Measurements from ENCODE around the gene PCDH18. TPM values are rescaled to one million over a fixed set of nuclear protein-coding genes. Genes with fewer than 3 reads are reported as not detected.

PCDH18 gene
- total RNA-seq, 1 experiment from 2014 or later = 28.0 TPM

DNA sequence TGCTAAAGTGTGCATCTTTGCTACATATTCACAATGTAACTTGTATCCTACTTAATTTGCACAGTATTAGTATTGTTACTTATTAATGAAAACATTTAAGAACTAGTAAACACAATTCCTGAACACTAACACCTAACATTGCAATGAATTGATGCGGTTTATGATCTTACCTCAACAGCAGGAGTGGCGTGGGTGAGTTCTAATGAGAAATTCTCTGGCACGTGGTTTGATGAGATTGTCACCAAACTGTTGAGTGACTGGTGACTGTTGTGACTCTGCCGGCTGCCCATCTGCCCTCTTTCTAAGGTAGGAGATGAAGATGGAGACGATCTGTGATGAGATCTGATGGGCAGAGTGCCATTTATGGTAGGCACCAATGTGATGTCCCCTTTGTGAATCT is 2.9 kb downstream of the PCDH18 start (continued):
- no peak for TF ChIP-seq TP53 (CRISPR knock-in tag; IDR thresholded peaks at IDR 0.05)
- TF ChIP-seq SMAD4 (CRISPR knock-in tag; IDR thresholded peaks at IDR 0.05) = no peak
- TF ChIP-seq, protein P1, sequence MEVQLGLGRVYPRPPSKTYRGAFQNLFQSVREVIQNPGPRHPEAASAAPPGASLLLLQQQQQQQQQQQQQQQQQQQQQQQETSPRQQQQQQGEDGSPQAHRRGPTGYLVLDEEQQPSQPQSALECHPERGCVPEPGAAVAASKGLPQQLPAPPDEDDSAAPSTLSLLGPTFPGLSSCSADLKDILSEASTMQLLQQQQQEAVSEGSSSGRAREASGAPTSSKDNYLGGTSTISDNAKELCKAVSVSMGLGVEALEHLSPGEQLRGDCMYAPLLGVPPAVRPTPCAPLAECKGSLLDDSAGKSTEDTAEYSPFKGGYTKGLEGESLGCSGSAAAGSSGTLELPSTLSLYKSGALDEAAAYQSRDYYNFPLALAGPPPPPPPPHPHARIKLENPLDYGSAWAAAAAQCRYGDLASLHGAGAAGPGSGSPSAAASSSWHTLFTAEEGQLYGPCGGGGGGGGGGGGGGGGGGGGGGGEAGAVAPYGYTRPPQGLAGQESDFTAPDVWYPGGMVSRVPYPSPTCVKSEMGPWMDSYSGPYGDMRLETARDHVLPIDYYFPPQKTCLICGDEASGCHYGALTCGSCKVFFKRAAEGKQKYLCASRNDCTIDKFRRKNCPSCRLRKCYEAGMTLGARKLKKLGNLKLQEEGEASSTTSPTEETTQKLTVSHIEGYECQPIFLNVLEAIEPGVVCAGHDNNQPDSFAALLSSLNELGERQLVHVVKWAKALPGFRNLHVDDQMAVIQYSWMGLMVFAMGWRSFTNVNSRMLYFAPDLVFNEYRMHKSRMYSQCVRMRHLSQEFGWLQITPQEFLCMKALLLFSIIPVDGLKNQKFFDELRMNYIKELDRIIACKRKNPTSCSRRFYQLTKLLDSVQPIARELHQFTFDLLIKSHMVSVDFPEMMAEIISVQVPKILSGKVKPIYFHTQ (CRISPR knock-in tag; IDR thresholded peaks at IDR 0.05) = no peak
- TF ChIP-seq, protein P2, sequence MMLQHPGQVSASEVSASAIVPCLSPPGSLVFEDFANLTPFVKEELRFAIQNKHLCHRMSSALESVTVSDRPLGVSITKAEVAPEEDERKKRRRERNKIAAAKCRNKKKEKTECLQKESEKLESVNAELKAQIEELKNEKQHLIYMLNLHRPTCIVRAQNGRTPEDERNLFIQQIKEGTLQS (CRISPR knock-in tag; conservative IDR thresholded peaks at IDR 0.05) = no peak

DNA sequence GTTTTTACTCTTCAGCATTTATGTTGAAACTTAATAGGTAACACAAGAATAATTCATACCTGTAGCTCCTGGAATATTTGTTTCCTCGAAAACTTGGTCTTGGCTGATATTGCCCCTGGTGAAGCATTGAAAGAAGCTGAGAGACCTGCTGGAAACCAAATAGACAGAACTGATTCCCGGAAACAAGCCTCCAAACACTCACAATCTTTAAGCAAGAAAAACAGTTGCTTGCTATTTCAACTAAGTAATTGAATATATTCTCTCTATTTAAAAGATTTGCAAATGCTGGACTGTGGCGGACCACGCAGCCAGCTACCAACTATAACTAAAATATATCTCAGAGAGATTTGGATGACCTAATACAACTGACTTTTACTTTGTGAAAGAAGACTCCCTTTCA is 3.6 kb downstream of the PCDH18 start:
- ATAC-seq (no peak), DNase-seq (ENCODE audit: low spot score) (no peak)
- Mint-ChIP-seq H3K27me3 (ENCODE audit: low read depth) (no peaks in the 10 kb centered on the region), H3K9me3 (no peaks in the 10 kb centered on the region), H3K36me3 (peaks cover 39% of the 10 kb centered on the region), H3K27ac (no peak overlapping the region), H3K4me3 (no peak overlapping the region), H3K4me1 (peaks cover 9% of the 10 kb centered on the region)
- no peak for TF ChIP-seq CDX4 (CRISPR knock-in tag; IDR thresholded peaks at IDR 0.05; ENCODE audit: borderline replicate concordance)
- ChIA-PET CTCF (interaction anchor here (0.8 kb wide), 1 partner anchor 8 kb away, joined by 3 read pairs; no protein-coding TSS in a partner anchor), POLR2A (no interaction called here)

DNA sequence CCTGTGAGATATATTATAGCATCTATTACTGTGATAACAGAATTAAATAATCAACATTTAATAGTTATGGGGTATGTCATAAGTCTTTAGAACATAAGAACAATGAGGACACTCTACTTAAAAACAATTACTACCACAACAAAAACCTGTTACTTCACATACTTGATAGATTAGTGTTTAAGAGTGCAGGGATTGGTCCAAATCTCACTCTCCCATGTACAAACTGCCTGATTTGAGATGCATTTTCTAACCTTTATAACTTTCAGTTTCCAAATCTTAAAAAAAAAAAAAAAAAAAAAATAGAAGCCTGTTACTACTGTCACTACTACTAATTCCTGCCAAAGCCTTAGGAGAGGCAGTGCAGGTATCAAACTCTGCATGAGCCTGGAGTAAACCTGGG is 5.6 kb downstream of the PCDH18 start:
- ChIA-PET CTCF (no interaction called here), POLR2A (no interaction called here)
- peaks cover 48% of the 10 kb centered on the region for H3K36me3 Mint-ChIP-seq
- peaks cover 9% of the 10 kb centered on the region for H3K4me1 Mint-ChIP-seq
- no peak for DNase-seq (ENCODE audit: low spot score)
- H3K9me3 Mint-ChIP-seq = no peaks in the 10 kb centered on the region
- no peak for ATAC-seq
- no peaks in the 10 kb centered on the region for H3K27me3 Mint-ChIP-seq (ENCODE audit: low read depth)
- no peak overlapping the region for H3K27ac Mint-ChIP-seq
- H3K4me3 Mint-ChIP-seq = no peak overlapping the region
- TF ChIP-seq MLX (CRISPR knock-in tag; IDR thresholded peaks at IDR 0.05) (no peak), TCF7 (CRISPR knock-in tag; IDR thresholded peaks at IDR 0.05; ENCODE audit: low read depth) (no peak), FOXJ3 (CRISPR knock-in tag; IDR thresholded peaks at IDR 0.05; ENCODE audit: borderline replicate concordance) (no peak), ZNF532 (CRISPR knock-in tag; IDR thresholded peaks at IDR 0.05; ENCODE audit: borderline replicate concordance) (no peak), ZNF416 (CRISPR knock-in tag; IDR thresholded peaks at IDR 0.05) (no peak), IRF1 (CRISPR knock-in tag; IDR thresholded peaks at IDR 0.05) (no peak), NFATC4 (CRISPR knock-in tag; IDR thresholded peaks at IDR 0.05) (no peak), HMGA2 (CRISPR knock-in tag; IDR thresholded peaks at IDR 0.05) (no peak), KAT7 (CRISPR knock-in tag; IDR thresholded peaks at IDR 0.05; ENCODE audit: borderline replicate concordance) (no peak), OVOL2 (CRISPR knock-in tag; IDR thresholded peaks at IDR 0.05; ENCODE audit: borderline replicate concordance) (no peak), IRF2 (CRISPR knock-in tag; IDR thresholded peaks at IDR 0.05; ENCODE audit: borderline replicate concordance, low read depth) (no peak), ZNF396 (CRISPR knock-in tag; IDR thresholded peaks at IDR 0.05; ENCODE audit: borderline replicate concordance) (no peak), ZBTB21 (CRISPR knock-in tag; IDR thresholded peaks at IDR 0.05; ENCODE audit: borderline replicate concordance) (no peak), ZNF281 (CRISPR knock-in tag; IDR thresholded peaks at IDR 0.05) (no peak), NR3C1 (CRISPR knock-in tag; conservative IDR thresholded peaks at IDR 0.05; ENCODE audit: low read depth) (no peak)
- TF ChIP-seq, protein P2 (CRISPR knock-in tag; conservative IDR thresholded peaks at IDR 0.05) = no peak

All from WTC11 (cell line).